HG02642 (cell line): Measurements from ENCODE around the gene IL18RAP.

ENCODE experiments used
- ATAC-seq: cut with Tn5 transposase; IDR thresholded peaks from one replicate; pipeline ENCODE4 v1.9.1; 2021; ENCODE audit warnings: mild to moderate bottlenecking; ENCODE audit not compliant: unreplicated experiment, poor library complexity

The IL18RAP gene

DNA sequence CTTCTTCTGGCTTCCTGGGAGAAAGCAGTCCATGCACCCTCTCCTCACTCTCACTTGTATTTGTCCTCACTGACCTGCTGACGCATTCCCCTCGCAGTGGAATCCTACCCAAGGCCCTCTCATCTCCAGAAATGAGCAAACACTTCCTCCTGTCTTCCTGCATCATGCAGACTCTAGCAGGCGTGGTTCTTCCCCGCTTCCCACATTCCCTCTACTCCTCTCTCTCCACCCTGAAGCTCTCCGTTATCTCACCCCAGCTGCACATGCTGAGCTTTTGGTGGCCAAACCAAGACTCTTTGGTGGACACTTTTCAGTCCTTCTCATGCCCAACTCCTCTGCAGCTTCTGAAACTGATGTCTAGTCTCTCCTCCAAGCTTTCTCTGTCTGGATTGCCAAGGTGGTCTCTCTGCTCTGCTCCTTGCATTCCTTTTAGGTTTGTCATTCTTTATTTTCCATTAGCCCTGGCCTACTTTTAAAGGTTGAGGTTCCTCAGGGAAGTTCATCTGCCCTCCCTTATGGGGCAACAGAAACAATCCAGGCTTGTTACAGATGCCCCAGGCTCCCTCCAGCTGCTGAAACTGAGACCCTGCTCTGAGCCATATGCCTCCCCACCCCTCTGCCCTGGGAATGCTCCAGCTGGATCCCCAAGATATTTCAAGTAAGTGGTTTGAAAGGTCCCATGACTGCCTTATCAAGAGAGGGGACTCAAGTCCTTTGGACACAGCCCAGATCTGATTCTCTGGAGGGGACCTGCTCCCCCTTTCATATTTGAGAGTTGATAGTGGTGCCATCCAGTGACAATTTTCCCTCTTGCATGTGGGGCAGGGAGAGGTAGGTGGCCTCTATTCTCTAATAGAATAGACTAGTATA is 835 bp upstream of the IL18RAP start:
- no peak for ATAC-seq

DNA sequence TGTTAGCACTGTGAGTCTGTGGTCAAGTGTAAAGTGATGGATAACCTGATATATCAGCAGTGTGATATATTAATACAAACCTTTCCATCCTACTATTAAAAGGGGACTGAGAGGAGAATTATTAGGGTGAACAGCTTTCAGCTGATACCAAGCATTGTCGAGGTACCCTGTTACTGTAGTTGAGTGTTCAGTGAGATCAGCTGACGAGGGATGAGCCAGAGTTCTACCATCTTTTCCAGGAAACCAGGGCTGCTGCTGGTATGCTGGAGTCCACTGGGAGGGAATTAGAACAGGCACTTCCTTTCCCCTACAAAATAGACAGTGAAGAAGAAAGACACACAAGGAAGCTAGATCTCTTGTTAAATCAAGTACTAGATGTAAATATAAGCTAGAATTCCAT is 408 bp downstream of the IL18RAP start:
- ATAC-seq = no peak

DNA sequence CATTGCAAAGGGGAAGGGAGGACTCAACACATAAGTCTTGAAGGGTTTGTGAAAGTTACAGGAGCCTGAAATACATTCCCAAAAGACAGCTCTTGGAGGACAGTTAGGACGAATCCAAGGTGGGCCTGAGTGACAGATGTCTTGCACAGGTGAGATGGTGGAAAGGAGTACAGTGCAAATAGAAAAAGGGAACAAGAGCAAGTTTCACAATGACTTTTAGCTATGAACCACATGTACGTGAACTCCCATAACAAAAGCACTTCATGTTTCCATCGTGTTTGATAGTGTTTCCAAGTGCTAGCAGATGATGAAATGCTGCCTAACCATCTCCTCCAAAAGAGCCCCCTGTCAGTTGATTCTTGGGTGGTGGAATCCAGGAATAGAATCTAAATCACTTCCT is 1.8 kb downstream of the IL18RAP start:
- ATAC-seq = peak; percentile 84

DNA sequence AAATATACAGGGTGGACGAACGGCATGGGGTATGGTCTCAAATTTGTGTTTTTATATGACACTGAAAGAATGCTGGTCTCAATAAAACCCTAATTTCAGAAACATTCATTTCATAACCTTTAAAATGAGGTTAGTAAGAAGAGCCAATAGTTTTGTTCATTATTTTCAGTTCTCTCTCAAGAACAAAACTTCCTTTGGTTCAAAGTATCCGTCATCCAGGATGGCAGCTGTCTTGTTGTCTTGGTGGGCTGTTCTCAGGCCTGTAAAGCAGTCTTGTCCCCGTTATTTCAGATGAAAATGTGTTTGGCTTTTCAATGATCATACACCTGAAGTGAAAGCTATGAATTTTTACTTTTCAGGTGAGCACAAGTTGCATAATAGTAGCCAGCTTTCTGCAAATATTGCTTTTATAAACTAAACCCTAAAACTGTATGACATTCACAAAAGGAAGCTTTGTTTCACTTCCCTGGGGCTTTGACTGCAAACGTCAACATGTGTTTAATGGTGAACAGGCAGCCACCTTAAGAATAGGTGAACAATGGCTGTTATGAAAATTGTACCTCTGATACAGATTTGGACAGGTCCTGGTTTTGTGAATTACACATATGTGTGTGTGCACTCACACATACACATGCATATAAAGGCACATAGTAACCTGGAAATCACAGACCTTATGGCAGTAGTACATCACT is 2.6 kb downstream of the IL18RAP start:
- no peak for ATAC-seq

DNA sequence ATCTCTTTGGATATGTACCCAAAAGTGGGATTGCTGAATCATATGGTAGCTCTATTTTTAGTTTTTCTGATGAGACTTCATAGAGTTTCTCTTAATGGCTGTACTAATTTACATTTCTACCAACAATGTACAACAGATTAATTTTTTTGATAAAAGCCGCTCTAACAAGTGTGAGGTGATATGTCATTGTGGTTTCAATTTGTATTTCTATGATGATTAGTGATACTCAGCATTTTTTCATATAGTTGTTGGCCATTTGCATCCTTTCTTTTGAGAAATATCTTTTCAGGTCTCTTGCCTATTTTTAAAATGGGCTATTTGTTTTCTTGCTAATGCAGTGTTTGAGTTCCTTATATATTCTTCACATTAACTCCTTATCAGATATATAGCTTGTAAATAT is 4.3 kb downstream of the IL18RAP start:
- ATAC-seq = no peak

DNA sequence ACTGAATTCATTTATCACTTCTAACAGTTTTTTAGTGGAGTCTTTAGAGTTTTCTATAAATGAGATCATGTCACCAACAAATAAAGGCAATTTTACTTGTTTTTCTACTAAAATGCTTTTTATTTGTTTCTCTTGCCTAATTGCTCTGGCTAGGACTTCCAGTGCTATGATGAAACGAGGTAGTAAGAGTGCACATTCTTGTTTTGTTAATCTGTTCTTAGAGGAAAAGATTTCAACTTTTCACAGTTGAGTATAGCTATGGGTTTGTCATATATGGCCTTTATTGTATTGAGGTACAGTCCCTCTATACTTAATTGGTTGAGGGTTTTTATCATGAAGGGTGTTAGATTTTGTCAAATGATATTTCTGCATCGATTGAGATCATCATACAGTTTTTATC is 5.6 kb downstream of the IL18RAP start:
- ATAC-seq = no peak

DNA sequence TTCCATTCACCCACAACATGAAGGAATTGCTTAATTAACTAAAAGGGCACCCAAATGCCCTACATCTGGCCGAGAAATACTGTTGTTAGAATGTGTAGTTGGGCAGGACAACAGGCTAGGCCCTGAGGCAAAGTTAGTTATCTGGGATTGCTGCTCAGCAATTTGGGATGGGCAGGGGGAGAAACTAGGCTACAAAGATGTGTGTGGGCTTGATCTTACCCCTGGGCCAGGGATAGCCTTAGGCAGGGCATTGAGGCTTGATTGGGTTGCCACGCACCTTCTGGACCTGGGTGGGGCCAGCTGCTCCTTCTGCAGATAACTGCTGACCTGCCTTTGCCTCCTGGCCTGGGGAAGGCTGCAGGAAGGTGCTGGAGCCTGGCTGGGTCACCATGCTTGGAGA is 9.4 kb downstream of the IL18RAP start:
- no peak for ATAC-seq

DNA sequence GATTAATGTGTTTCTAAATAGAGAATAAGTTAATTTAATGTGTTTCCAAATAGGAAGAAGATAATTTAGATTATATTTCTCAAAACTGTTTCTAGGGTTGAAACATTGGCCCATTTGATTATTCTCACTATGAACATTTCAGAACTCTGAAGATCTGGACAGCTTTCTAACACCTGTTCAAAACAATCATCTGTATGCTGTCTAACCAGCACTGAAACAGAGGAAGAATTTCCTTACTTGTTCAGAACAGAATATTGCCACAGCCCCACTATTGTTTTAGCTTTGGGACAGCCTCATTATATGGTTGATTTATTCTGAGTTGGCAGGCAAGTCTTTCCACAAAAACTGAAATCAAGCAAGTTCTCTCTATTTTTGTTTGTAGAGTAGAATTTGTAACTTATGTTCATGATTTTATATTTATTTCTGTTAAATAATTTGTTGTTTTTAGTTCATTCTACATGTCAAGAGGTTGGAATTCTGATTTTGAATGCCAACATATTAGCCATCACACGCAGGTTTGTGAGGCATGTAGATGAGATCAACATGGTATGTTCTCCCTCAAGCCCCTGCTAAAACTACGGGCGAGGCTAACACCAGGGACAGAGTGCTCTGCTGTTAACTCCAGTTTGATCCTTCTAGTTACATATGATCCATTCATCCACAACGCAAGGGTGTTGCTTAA is 11.2 kb downstream of the IL18RAP start:
- ATAC-seq = no peak

DNA sequence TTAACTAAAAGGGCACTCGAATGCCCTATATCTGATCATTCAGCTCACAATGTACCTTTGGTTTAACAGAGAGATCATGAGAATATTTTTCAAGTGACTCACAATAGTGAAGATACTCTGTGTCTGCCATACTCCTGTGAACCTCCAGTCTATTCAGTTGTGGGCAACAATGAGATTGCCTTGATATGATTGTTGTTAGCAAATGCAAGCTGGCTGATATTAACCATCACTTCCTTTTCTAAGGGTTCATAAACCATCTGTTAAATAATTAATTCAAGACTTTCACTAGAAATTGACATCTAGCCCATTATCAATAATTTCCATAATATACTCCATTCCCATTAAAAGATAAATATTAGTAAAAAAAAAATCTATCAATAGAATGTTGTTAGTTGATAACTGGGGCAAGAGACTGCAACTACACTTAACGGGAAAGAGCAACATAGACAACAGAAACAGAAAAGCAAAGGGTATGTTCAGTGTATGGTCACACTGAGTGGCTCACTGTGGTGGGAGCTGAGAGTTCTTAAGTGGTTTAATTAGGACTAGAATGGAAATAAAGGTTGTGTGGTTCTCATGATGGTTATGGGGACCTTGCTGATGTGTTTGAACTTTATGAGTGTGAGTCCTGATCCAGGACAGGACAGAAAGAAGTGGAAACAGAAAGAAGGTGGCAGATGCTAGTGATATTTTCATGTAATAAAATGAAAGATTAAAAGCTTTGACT is 11.9 kb downstream of the IL18RAP start:
- peak; percentile 56 for ATAC-seq

DNA sequence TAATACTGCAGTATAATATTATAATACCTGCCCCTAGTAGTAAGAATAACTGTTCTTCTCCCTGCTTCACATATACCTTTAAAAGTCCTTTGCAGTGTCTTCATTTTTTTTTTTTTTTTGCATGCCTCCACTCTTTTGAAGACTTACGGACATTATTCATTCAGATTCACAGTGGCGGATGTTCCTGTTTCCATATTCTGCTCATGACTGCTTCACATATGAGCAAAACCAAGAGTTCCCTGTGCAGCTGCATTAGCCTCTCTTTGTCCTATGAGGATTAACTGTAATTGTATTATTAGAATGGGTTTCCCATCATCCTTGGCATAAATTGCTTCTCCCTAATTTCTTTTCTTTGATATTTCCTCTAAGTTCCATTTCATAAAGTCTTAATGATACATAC is 12.8 kb downstream of the IL18RAP start:
- no peak for ATAC-seq

DNA sequence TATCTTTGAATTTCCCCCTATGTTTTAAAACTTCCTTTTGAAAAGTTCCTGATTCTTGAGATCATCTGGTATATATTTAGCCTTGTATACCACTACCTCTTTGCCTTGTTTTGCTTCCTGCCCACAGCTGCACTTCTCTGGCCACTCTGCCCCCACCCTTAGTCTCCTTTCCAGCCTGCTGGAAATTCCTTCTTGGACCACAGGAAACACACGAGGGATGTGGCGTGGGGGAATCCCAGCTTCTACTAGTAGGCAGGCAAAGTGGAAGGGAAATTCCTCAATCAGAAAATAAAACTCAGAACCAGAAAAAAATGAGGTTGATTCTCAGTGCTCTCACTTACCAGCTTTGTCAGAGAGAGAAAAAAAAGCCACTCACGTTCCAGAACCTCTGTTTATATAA is 13.4 kb downstream of the IL18RAP start:
- ATAC-seq = no peak

DNA sequence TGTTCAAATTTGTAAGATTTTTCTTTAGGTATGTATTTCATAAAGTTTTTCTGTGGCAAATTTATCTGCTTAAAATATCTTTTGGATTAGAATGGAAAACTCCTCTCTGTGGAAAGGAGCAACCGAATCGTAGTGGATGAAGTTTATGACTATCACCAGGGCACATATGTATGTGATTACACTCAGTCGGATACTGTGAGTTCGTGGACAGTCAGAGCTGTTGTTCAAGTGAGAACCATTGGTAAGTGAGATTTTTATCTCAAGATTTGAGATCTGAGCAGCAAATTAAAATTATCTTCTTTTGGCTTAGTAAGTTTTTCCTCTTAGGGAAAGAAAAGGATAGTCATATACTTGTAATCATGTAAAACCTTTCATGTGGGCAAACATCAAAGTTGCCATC is 14.2 kb downstream of the IL18RAP start:
- no peak for ATAC-seq

DNA sequence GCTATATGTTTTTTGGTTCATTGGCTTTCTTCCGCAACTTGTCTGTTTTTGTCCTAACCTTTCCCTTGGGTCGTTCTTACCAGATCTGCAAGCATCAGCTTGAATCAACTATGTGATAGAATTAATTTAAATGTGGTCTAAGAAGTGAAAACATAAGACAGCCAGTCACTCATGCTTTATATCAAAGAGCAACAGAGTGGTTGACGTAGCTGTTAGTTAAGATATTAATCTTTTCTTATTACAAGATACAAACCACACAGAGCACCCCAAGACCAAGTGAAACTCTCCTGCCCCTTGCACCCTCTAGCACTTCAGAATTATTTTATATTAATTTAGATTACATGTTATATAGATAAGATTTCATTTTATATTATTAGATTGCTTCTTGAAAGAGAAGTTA is 15.2 kb downstream of the IL18RAP start:
- no peak for ATAC-seq

DNA sequence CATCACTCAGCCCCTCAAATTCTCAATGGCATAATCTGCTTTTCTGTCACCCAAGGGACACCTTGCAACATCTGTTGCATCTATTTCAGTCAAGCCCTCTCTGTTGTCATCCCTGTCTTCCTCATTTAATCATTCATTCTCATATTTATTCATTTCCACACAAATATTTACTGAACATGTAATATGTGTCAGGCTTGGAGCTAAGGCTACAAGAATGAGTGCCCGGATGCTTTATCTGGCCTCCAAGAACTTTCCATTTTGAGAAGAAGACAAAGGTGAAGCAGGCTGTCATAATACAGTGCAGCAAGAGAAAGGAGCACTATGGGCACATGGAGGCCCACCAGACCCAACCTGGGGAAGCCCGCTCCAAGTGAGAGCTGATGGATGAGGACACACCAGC is 15.6 kb downstream of the IL18RAP start:
- no peak for ATAC-seq

DNA sequence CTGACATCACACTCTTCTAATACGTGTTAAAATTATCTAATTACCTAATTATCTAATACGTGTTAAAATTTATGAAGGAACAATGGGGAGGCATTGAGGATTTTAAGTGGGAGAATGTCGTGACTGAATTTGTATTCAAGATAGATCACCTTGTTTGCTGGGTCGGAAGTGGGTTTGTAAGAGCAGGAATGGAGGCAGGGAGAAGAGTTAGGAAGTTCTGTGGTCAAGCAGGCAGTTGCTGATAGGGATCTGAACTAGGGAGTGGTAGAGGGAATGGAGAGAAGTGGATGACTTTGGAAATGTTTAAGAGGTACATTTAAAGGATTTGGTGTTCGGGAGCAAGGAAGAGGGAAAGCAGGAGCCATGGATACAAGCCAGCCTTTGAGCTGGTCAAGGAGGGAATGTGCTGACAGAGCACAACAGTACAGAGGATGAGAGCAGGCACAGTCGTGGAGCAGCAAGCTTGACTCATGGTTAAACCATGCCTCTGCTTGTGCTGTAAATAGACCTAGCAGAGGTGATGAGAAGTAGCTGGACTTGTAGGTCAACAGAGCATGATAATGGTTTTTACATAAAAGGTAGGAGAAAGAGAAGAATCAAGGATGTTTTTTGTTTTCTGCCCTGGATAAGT is 16.2 kb downstream of the IL18RAP start:
- ATAC-seq = no peak

DNA sequence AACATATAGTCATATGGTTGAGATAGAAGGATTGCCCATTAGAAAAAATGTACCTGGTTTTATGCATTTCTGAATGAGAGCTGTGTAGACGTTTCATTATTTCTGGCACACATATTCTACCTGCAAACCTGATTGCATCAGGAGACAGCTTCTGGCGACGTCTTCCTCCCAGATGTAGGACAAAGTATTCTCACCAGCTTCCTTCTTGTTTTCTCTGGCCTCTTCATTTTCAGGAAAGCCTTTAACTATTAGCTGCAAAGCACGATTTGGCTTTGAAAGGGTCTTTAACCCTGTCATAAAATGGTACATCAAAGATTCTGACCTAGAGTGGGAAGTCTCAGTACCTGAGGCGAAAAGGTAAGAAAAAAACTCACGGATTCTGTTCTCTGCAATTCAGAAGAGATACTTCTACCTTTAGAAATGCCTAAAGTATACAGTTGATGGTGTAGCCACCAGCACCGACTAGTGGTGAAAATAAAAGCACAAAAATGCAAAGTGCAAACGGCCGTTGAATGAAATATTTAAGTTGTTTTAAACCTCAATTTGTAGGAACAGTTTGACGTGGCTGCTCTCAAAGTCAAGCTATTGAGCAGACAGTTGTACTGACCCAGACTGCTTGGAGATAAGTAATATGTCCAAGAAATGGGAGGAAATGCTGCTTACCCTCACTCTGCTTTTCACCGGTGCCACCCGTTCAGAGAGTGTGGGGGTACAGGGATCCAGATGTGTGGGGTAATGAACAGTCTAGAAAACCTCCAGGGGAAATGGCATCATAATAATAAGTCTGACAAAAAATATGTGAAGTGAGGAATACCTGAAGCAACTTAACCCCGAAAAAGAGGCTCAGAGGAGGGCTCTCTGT is 20.2 kb downstream of the IL18RAP start:
- peak; percentile 72 for ATAC-seq

DNA sequence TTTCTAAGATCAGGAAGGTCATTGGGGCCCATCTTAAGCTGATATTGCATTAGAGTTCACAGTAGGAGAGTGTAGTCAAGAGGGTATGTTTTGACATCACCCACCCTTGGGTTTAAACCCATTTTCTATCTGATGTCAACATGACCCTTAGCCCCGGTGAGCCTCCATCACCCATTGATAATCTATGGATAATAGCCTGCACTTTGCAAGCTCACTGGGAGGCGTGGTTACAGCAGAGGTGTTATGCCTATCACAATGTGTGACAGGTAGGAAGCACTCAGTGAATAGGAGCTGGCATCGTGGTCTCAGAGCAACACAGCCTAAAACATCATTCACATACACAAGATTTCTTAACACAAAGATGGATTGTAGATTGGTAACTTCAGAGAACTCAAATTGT is 21.3 kb downstream of the IL18RAP start:
- ATAC-seq = no peak

DNA sequence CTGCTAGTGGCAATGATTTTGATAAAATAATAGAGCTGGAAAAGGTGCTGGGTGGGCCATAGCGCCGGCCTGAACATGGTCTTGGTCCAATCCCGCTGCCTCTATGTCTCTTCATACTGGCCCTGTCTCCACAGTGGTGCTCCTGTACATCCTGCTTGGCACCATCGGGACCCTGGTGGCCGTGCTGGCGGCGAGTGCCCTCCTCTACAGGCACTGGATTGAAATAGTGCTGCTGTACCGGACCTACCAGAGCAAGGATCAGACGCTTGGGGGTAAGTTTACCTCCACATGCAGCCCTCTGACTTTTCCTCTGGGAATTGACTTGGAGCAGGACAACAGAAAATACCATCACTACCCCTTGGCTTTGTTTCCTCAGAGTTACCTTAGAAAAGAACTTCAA is 24.0 kb downstream of the IL18RAP start:
- ATAC-seq = no peak

DNA sequence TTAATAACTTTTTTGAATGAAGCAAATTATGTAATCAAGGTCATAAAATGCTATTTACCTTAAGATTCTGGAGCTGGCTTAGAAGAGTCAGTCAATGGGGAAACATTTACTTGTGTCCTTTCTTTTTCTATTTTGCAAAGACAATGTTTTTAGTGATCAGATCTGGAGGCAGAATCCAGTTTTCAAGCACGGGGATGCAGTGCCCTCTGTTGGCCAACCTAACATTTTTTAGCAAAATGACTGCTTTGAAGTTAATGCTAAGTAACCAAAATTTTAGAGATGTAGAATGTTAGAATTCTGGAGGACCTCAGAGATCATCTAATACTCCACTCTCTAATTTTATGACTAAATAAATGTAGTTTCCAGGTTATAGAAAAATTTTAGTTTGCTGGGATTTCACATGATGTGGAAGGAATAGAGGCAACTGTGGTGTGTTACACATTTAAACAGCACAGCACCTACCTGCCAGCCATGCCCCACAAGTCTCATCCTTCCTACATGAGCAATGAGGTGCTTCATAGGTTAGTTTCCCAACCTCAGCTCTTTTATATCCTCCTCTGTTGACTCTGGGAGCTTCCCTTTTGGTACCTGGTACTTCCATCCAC is 26.5 kb downstream of the IL18RAP start:
- no peak for ATAC-seq
